Urinary bladder (tissue), 4 donors: Measurements from ENCODE around the gene FBLN5. TPM values are rescaled to one million over a fixed set of nuclear protein-coding genes. Genes with fewer than 3 reads are reported as not detected.
"Not testable (repeated sequence)": the region's sequence is repeated elsewhere in the genome, so short reads cannot be mapped to it uniquely, and the experiment has no call there.

Experiments
- DNase-seq: peaks from one replicate; pipeline ENCODE4 v3.0.0-alpha.2; 2015; ENCODE audit errors: extremely low spot score
- H3K27ac ChIP-seq: one replicate; pipeline ENCODE4 v1.5.1; 2013; ENCODE audit warnings: low read depth, mild to moderate bottlenecking, moderate library complexity
- H3K36me3 ChIP-seq: one replicate; pipeline ENCODE4 v1.6.1; 2013; ENCODE audit warnings: mild to moderate bottlenecking, moderate library complexity; ENCODE audit not compliant: insufficient read depth
- H3K4me1 ChIP-seq: one replicate; pipeline ENCODE4 v1.6.1; 2013; ENCODE audit warnings: mild to moderate bottlenecking, moderate library complexity; ENCODE audit not compliant: insufficient read depth
- H3K4me3 ChIP-seq: one replicate; pipeline ENCODE4 v1.5.1; 2013; ENCODE audit warnings: low read depth, low read length
- WGBS: extraction: QIAGEN DNeasy Blood & Tissue Kit; methylation state at CpG from one replicate; pipeline ENCODE4 v1.1.7; 2013; 5-methylcytosine and 5-hydroxymethylcytosine counted together
- polyA plus RNA-seq: library from polyadenylated mRNA; stranded (reverse); fragments of 200-250 nt; gene quantifications from one replicate; pipeline ENCODE4 v1.2.3, GENCODE V29; 2013
- total RNA-seq: library from RNA; depleted of rRNA; stranded (reverse); fragments of >200 nt; gene quantifications from one replicate; pipeline ENCODE4 v1.2.3, GENCODE V29; 2014
- donor health status: healthy with polysubstance abuse.
- donor health status: healthy.

The FBLN5 gene
- total and polyA plus RNA-seq, 2 donors = 71.3 to 219 TPM

DNA sequence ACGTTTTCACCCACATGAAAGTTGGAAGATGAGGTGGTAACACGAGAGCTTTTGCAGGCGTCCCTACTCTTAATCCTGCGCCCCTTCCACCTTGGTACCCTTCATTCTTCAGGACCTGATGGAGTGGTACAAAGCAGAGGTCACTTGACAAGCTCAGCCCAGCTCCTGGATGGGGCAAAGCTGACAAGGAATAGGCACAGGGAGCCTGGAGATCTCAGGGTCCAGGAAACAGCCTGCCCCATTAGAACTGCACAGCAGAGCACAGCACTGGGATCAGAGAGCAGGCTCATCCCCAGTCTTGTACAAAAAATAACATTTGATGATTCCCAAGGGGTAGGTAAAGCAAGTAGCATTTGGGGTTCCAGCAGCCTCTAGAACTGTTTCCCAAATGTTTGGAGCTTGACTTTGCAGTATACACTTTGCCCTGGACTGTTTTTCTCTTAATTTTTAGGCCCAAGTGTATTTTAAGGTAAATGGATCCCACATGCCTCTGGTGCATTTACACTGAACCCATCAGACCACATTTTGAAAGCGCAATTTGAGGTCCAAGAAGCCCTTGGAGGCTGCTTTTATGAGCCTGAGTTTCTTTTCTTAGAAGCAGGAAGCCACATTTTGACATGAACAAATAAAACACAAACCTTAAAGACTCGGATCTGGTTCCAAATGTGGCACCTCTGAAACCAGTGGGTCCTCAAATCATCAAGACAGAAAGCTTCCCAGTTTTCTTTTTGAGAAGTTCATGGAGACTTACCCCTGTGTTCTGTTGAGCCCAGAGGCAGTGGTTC, 80.8 kb downstream of the FBLN5 start:
- H3K36me3 ChIP-seq = no peaks in the 10 kb centered on the region
- WGBS = 79% methylated on average over 6 of the region's 6 CpGs
- peak overlapping the region; percentile 8 for H3K4me3 ChIP-seq
- DNase-seq = no peak
- no peak overlapping the region for H3K27ac ChIP-seq
- no peaks in the 10 kb centered on the region for H3K4me1 ChIP-seq

DNA sequence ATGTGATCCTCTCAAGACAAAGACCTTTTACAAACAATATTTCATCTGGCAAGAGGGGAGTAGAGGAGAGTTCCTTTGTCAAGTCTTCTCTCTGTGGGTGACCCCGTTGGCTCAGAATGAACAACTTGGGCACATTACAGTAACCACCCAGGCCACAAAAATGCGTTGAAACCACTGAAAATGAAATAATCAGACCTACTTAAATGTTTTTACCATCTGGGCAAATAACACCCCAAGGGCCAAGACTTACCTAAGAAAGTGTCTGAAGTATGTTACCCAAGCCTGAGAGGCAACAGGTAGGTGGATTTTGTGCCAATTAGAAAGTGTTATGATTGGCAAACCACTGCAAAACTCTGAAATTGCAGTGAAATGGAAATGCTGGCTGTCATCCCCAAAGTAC, 81.4 kb downstream of the FBLN5 start:
- DNase-seq = no peak
- Histone ChIP-seq H3K4me3 (peak overlapping the region; percentile 4), H3K4me1 (no peaks in the 10 kb centered on the region), H3K27ac (no peak overlapping the region), H3K36me3 (no peaks in the 10 kb centered on the region)
- 71% methylated on average over 2 of the region's 2 CpGs for WGBS

GRCh38 chr14:91862417-91862816, 85.1 kb downstream of the FBLN5 start:
- 77% methylated on average over 4 of the region's 4 CpGs for WGBS
- Histone ChIP-seq H3K36me3 (no peaks in the 10 kb centered on the region), H3K4me1 (no peaks in the 10 kb centered on the region), H3K4me3 (no peak overlapping the region), H3K27ac (no peak overlapping the region)
- DNase-seq = no peak

DNA sequence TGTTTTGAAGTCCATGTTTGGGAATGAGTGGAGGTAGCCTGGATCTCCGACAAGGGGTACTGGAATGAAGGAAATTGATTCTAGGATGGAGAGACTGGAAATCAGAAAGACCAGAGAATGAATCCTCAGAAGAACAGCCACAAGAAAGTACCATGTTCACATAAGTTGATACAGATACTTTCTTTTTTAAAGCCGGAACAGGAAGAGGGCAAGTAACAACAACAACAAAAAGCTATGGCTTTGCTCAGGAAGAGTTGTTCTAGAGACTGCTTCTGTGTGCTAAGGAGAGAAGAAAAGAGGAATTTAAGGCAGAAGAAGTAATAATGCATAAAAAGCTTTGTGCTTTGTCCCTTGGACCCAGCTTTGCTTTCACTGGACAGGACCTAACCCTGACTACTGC, 86.4 kb downstream of the FBLN5 start:
- no peaks in the 10 kb centered on the region for H3K4me1 ChIP-seq
- H3K4me3 ChIP-seq = no peak overlapping the region
- 86% methylated on average over 2 of the region's 2 CpGs for WGBS
- no peak overlapping the region for H3K27ac ChIP-seq
- H3K36me3 ChIP-seq = no peaks in the 10 kb centered on the region
- DNase-seq = no peak

- DNase-seq = no peak
- Histone ChIP-seq H3K36me3 (no peaks in the 10 kb centered on the region), H3K4me1 (no peaks in the 10 kb centered on the region), H3K27ac (no peak overlapping the region), H3K4me3 (no peak overlapping the region)
Observed at GRCh38 chr14:91860238-91860637, 87.3 kb downstream of the FBLN5 start.

DNA sequence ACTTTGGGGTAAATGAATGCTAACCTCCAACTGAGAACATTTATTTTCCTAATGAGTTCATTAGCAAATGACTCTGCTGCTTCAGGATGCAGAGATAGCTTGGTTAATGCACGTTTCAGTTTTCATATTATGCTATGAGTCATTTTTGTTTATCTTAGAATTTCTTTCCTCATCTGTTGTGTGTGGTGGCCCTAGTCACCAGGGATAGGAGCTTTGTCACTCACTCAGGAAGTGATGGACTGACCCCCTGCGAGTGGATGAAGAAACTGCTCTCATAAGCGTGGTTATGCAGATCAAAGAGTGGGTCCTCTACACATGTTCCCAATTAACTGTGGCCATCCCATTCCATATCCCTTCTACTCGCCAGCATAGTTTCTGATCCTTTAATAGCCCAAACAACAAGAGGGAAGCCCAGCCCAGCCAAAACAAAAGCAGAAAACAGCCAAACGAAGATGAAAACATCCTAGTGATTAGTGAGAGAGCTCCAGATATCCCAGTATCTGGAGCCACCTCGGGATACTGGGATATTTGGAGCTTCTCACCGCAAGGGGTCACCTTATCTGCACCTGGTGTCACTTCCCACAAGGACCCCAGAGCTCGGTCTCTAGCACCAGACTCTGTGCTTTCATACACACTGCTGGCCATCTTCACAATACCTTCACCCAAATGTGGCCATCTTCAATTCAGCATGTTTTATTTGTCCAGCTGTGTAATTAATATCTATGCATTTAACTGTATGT, 88.8 kb downstream of the FBLN5 start:
- no peak overlapping the region for H3K27ac ChIP-seq
- no peak overlapping the region for H3K4me3 ChIP-seq
- DNase-seq = no peak
- no peaks in the 10 kb centered on the region for H3K36me3 ChIP-seq
- WGBS = 30% methylated on average over 8 of the region's 8 CpGs
- no peaks in the 10 kb centered on the region for H3K4me1 ChIP-seq

- DNase-seq = no peak
- H3K36me3 ChIP-seq = no peaks in the 10 kb centered on the region
- 90% methylated on average over 2 of the region's 2 CpGs for WGBS
- no peak overlapping the region for H3K4me3 ChIP-seq
- H3K4me1 ChIP-seq = no peaks in the 10 kb centered on the region
- H3K27ac ChIP-seq = no peak overlapping the region
Observed at GRCh38 chr14:91857614-91858013, 89.9 kb downstream of the FBLN5 start.

DNA sequence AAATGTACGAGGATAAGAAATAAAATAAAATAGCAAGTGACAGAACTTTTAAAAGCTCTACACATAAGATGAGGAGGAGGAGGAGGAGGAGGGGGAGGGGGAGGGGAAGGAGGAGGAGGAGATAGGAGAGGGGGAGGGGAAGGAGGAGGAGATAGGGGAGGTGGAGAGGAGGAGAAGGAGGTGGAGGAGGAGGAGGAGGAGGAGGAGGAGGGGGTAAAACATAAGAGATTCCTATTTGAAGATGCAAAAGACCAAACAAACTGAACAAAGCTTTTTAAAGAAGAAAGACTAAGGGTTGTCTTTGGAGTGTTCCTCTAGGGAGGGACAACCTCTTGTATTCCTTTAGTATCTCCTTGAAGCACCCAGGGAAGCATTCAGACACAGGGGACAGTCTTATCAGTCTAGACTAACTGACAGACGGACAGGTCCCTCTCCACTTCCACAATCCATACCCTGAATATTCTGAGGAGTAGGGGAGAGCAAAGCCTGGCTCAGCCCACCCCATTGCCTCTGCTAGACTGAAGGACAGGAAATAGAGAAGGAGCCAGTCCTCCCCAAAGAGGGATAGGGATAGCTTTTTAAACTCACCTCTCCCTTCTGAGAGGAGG, 93.1 kb downstream of the FBLN5 start:
- Histone ChIP-seq H3K4me3 (no peak overlapping the region), H3K27ac (no peak overlapping the region), H3K4me1 (no peaks in the 10 kb centered on the region), H3K36me3 (no peaks in the 10 kb centered on the region)
- 63% methylated on average over 2 of the region's 2 CpGs for WGBS
- DNase-seq = no peak

DNA sequence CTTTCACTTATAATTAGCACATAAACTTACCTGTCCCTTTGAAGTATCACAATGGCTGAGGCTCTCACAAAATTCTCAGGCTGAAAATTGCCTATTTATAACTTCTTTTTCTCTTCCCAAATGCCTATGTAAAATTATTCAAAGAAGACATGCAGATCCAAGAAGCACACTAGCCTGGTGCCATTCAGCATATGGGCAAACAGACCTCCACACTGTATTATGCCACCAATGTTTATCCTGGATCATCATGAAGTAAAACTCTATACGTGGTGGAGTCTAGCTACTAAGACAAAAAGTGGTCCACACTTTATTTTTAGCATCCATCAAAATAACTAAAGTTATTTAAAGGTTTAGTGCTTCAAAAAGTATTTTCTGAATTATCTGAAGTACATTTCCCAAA, 95.9 kb downstream of the FBLN5 start:
- H3K4me3 ChIP-seq = no peak overlapping the region
- H3K27ac ChIP-seq = no peak overlapping the region
- no peak for DNase-seq
- WGBS = 32% methylated on average over 1 of the region's 1 CpG
- no peaks in the 10 kb centered on the region for H3K4me1 ChIP-seq
- no peaks in the 10 kb centered on the region for H3K36me3 ChIP-seq

- 72% methylated on average over 4 of the region's 4 CpGs for WGBS
- no peaks in the 10 kb centered on the region for H3K4me1 ChIP-seq
- no peak for DNase-seq
- no peak overlapping the region for H3K4me3 ChIP-seq
- no peak overlapping the region for H3K27ac ChIP-seq
- no peaks in the 10 kb centered on the region for H3K36me3 ChIP-seq
Observed at GRCh38 chr14:91848504-91849001, 98.9 kb downstream of the FBLN5 start.

- Histone ChIP-seq H3K36me3 (no peaks in the 10 kb centered on the region), H3K27ac (no peak overlapping the region), H3K4me3 (no peak overlapping the region), H3K4me1 (no peaks in the 10 kb centered on the region)
- DNase-seq = no peak
- WGBS = 81% methylated on average over 1 of the region's 1 CpG
Observed at GRCh38 chr14:91847693-91848092, 99.8 kb downstream of the FBLN5 start.

DNA sequence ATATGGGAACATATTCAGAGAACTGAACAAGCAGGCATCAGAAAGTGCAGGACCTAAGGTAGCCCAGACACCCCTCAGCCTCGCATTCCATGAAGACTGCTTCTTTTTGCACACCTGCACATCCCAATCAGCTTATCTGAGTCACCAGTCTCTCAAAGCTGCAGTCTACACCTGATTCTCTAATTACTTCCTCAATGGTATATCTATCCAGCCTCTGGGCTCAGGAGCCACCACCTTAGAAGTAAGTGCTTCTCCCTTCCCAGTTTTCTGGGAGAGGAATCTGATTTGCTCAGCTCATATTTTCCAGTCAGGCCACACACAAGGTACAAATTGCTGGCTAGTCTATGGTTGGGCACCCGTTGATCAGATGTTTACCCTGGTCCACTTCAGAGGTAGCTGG, 101.8 kb downstream of the FBLN5 start:
- H3K27ac ChIP-seq = no peak overlapping the region
- H3K4me3 ChIP-seq = no peak overlapping the region
- no peaks in the 10 kb centered on the region for H3K4me1 ChIP-seq
- H3K36me3 ChIP-seq = no peaks in the 10 kb centered on the region
- 91% methylated on average over 2 of the region's 2 CpGs for WGBS
- DNase-seq = no peak

DNA sequence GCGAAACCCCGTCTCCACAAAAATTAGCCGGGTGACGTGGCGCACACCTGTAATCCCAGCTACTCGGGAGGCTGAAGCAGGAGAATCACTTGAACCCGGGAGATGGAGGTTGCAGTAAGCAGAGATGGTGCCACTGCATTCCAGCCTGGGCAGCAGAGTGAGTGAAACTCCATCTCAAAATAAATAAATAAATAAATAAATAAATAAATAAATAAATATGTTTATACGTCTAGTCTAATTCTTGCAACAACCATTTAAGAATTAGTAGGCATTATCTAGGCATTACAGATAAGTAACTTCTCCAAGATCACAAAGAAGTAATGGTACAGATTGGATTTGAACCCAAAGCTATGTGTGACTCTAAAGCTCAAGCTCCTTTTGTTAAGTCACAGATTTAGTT, 102.4 kb downstream of the FBLN5 start:
- not testable (repeated sequence) for H3K4me3 ChIP-seq, H3K27ac ChIP-seq, H3K36me3 ChIP-seq, DNase-seq, H3K4me1 ChIP-seq
- 97% methylated on average over 8 of the region's 8 CpGs for WGBS

- H3K27ac ChIP-seq = no peak overlapping the region
- no peaks in the 10 kb centered on the region for H3K4me1 ChIP-seq
- 73% methylated on average over 4 of the region's 4 CpGs for WGBS
- no peaks in the 10 kb centered on the region for H3K36me3 ChIP-seq
- DNase-seq = no peak
- no peak overlapping the region for H3K4me3 ChIP-seq
Observed at GRCh38 chr14:91844029-91844428, 103.5 kb downstream of the FBLN5 start.
